ENCODE results near the gene NUMB.

NUMB gene

GRCh38 chr14:73333031-73333430 is 125.3 kb downstream of the NUMB start:
- TF ChIP-seq CTCF (conservative IDR thresholded peaks at IDR 0.05; ENCODE audit: low read depth): no peak
- POLR2A ChIA-PET (ENCODE audit: low non-redundant PET): no interaction called here
- no peak for DNase-seq (ENCODE audit: low spot score)
- no peak overlapping the region for H3K27ac ChIP-seq
- CTCF ChIA-PET: interaction anchor here (0.6 to 0.7 kb wide), 3 partner anchors 10 to 17 kb away, joined by 3 to 5 read pairs (median 4); no protein-coding TSS in a partner anchor

- POLR2A ChIA-PET (ENCODE audit: low non-redundant PET): no interaction called here
- CTCF ChIA-PET: interaction anchor here (1.1 kb wide), 1 partner anchor 147 kb away, joined by 4 read pairs; no protein-coding TSS in a partner anchor
- TF ChIP-seq CTCF (conservative IDR thresholded peaks at IDR 0.05; ENCODE audit: low read depth): no peak
- H3K27ac ChIP-seq: no peak overlapping the region
- DNase-seq (ENCODE audit: low spot score): no peak
These were observed 132.6 kb downstream of the NUMB start for GRCh38 chr14:73325630-73326299.

- DNase-seq (ENCODE audit: low spot score): no peak
- ChIA-PET POLR2A (ENCODE audit: low non-redundant PET) (no interaction called here), CTCF (interaction anchor here (0.7 kb wide), 1 partner anchor 145 kb away, joined by 3 read pairs; no protein-coding TSS in a partner anchor)
- H3K27ac ChIP-seq: no peak overlapping the region
- no peak for TF ChIP-seq CTCF (conservative IDR thresholded peaks at IDR 0.05; ENCODE audit: low read depth)
These were observed 133.3 kb downstream of the NUMB start for GRCh38 chr14:73325063-73325462.

- ChIA-PET CTCF (interaction anchor here (0.7 kb wide), 1 partner anchor 146 kb away, joined by 3 read pairs; no protein-coding TSS in a partner anchor), POLR2A (ENCODE audit: low non-redundant PET) (no interaction called here)
- DNase-seq (ENCODE audit: low spot score): no peak
- no peak for TF ChIP-seq CTCF (conservative IDR thresholded peaks at IDR 0.05; ENCODE audit: low read depth)
- H3K27ac ChIP-seq: no peak overlapping the region
These were observed 133.8 kb downstream of the NUMB start for GRCh38 chr14:73324533-73324932.

- ChIA-PET POLR2A (ENCODE audit: low non-redundant PET) (no interaction called here), CTCF (no interaction called here)
- DNase-seq (ENCODE audit: low spot score): no peak
- H3K27ac ChIP-seq: no peak overlapping the region
- TF ChIP-seq CTCF (conservative IDR thresholded peaks at IDR 0.05; ENCODE audit: low read depth): no peak
These were observed 134.4 kb downstream of the NUMB start for GRCh38 chr14:73323896-73324399.

GRCh38 chr14:73313151-73313550 is 145.2 kb downstream of the NUMB start:
- POLR2A ChIA-PET (ENCODE audit: low non-redundant PET): no interaction called here
- DNase-seq (ENCODE audit: low spot score): no peak
- TF ChIP-seq CTCF (conservative IDR thresholded peaks at IDR 0.05; ENCODE audit: low read depth): no peak
- CTCF ChIA-PET: no interaction called here
- H3K27ac ChIP-seq: no peak overlapping the region
